K562 (cell line): Measurements from ENCODE around the gene MCU. TPM values are rescaled to one million over a fixed set of nuclear protein-coding genes. Genes with fewer than 3 reads are reported as not detected.
A peak's percentile ranks its signal among the peaks of the same experiment; 100 is the strongest.

Source experiments
- BRD9 ChIP-seq: fragments of 450-650 bp; IDR thresholded peaks from 2 replicates; pipeline ENCODE4 v1.6.1; 2018; ENCODE audit warnings: low read depth; ENCODE audit not compliant: partially characterized antibody
- CEBPB ChIP-seq: fragments of 450-650 bp; IDR thresholded peaks from 2 replicates; pipeline ENCODE4 v1.6.1; 2016; ENCODE audit warnings: missing genetic modification characterization, missing compliant biosample characterization
- ELF2 ChIP-seq: fragments of 250-450 bp; sonication (Bioruptor Pico); IDR thresholded peaks from 2 replicates; pipeline ENCODE4 v1.5.0; 2021; ENCODE audit warnings: mild to moderate bottlenecking
- ETV5 ChIP-seq: sonication (generic); formaldehyde crosslinking; IDR thresholded peaks from 2 replicates; pipeline ENCODE4 v1.4.0; 2020; ENCODE audit warnings: low read depth, mild to moderate bottlenecking, missing genetic modification reagents
- MBD1 ChIP-seq: fragments of 250-450 bp; sonication (Bioruptor Pico); IDR thresholded peaks from 2 replicates; pipeline ENCODE4 v1.8.0; 2022; ENCODE audit warnings: inconsistent platforms
- MCM5 ChIP-seq: fragments of 450-650 bp; IDR thresholded peaks from 2 replicates; pipeline ENCODE4 v1.6.1; 2016; ENCODE audit warnings: low read depth
- MTF1 ChIP-seq: fragments of 250-450 bp; sonication (Bioruptor Pico); IDR thresholded peaks from 2 replicates; pipeline ENCODE4 v1.9.0; 2021; ENCODE audit warnings: moderate library complexity, mild to moderate bottlenecking, inconsistent platforms, borderline replicate concordance
- PTRF ChIP-seq: fragments of 450-650 bp; IDR thresholded peaks from 2 replicates; pipeline ENCODE4 v1.6.1; 2016; ENCODE audit warnings: mild to moderate bottlenecking, missing genetic modification characterization, missing compliant biosample characterization
- RAD21 ChIP-seq, 2 experiments: fragments of 250-450 bp in 1 of 2; fragments of 450-650 bp in 1 of 2; sonication (Bioruptor Pico) in 1 of 2; formaldehyde crosslinking in 1 of 2; IDR thresholded peaks in 1 of 2; conservative IDR thresholded peaks in 1 of 2; 2 replicates each; pipeline versions ENCODE4 v1.4.0 to v1.8.0; 2020 to 2022; ENCODE audit warnings: mild to moderate bottlenecking in 2 of 2, moderate library complexity in 1 of 2
- RFX1 ChIP-seq: fragments of 450-650 bp; IDR thresholded peaks from 2 replicates; pipeline ENCODE4 v1.6.1; 2016; ENCODE audit warnings: mild to moderate bottlenecking, moderate library complexity
- SETDB1 ChIP-seq: IDR thresholded peaks from one replicate; pipeline ENCODE4 v1.6.1; 2012; ENCODE audit warnings: low read length, control low read depth, inconsistent platforms
- THRA ChIP-seq: fragments of 450-650 bp; IDR thresholded peaks from 2 replicates; pipeline ENCODE4 v1.6.1; 2017; ENCODE audit warnings: mild to moderate bottlenecking, moderate library complexity
- ZBTB11 ChIP-seq, 3 experiments: fragments of 200-800 bp in 1 of 3; fragments of 250-450 bp in 1 of 3; fragments of 450-650 bp in 1 of 3; sonication (Bioruptor Pico) in 1 of 3; sonication (Bioruptor generic) in 1 of 3; formaldehyde crosslinking in 1 of 3; IDR thresholded peaks; 2 replicates each; pipeline versions ENCODE4 v1.6.1 to v1.8.0; 2016 to 2022; ENCODE audit warnings: mild to moderate bottlenecking in 2 of 3, missing genetic modification characterization in 2 of 3, missing compliant biosample characterization in 1 of 3, moderate library complexity in 1 of 3
- ZBTB43 ChIP-seq: sonication (generic); formaldehyde crosslinking; IDR thresholded peaks from 2 replicates; pipeline ENCODE4 v1.8.0; 2023; ENCODE audit warnings: mild to moderate bottlenecking, missing genetic modification reagents
- ZBTB8A ChIP-seq: fragments of 450-650 bp; IDR thresholded peaks from 2 replicates; pipeline ENCODE4 v1.6.1; 2018; ENCODE audit warnings: mild to moderate bottlenecking, moderate library complexity; ENCODE audit not compliant: partially characterized antibody
- ZNF140 ChIP-seq: fragments of 250-450 bp; sonication (Bioruptor Pico); IDR thresholded peaks from 2 replicates; pipeline ENCODE4 v1.8.0; 2021; ENCODE audit warnings: moderate library complexity, mild to moderate bottlenecking, inconsistent platforms
- ZNF311 ChIP-seq: fragments of 250-450 bp; sonication (Bioruptor Pico); IDR thresholded peaks from 2 replicates; pipeline ENCODE4 v1.4.0; 2020; ENCODE audit warnings: mild to moderate bottlenecking, moderate library complexity
- polyA plus RNA-seq, 8 experiments: library from polyadenylated mRNA; depleted of rRNA in 4 of 8; stranded (reverse) in 5 of 8; unstranded in 3 of 8; fragments of >200 nt; fragmentation: Nextera tagmentation in 2 of 8; fragmentation: Illumina TruSeq in 1 of 8; extraction: Ambion mirVana in 2 of 8; extraction: Trizol in 1 of 8; gene quantifications; 2 replicates each; pipeline versions ENCODE4 v1.2.1 to v1.2.3, GENCODE V29; 2011 to 2014; ENCODE audit warnings: inconsistent platforms in 1 of 8, missing spikeins in 1 of 8
- total RNA-seq, 7 experiments: library from RNA; depleted of rRNA in 6 of 7; stranded (reverse); fragments of >200 nt in 6 of 7; fragmentation: Illumina TruSeq in 2 of 7; extraction: Trizol in 2 of 7; gene quantifications; 2 replicates each; pipeline versions ENCODE4 v1.2.1 to v1.2.3, GENCODE V29; 2011 to 2021; ENCODE audit warnings: low replicate concordance in 1 of 7
- TF ChIP-seq, protein P1 (sequence below): sonication (generic); formaldehyde crosslinking; IDR thresholded peaks from 2 replicates; pipeline ENCODE4 v1.8.0; 2022; ENCODE audit warnings: mild to moderate bottlenecking, missing genetic modification reagents

Gene MCU
- total and polyA plus RNA-seq, 9 of the 15 experiments (the other 6 are each of a cell fraction or from before 2014, with no cell fraction given): 8.2 to 88.8 (median 21.3) TPM

- TF ChIP-seq BRD9 (no peak), MTF1 (CRISPR knock-in tag) (no peak), RFX1 (no peak), MBD1 (CRISPR knock-in tag) (0 out of 2 replicates have a peak, but pooled peaks have one; percentile 22), CEBPB (tag) (peak; percentile 86), ZBTB43 (CRISPR knock-in tag) (no peak), ZBTB11 (CRISPR knock-in tag; IDR thresholded peaks at IDR 0.05) (0 out of 6 replicates have a peak, but pooled peaks of 1 of the 3 experiments have one; percentile 29), ELF2 (peak; percentile 43; the same call in 1 of the 2 replicates), PTRF (tag) (no peak), ZBTB8A (no peak), ETV5 (CRISPR knock-in tag) (no peak), ZNF311 (CRISPR knock-in tag) (no peak), RAD21 (CRISPR knock-in tag; conservative IDR thresholded peaks at IDR 0.05 in 1 of 2, IDR thresholded peaks at IDR 0.05 in 1 of 2) (0 out of 4 replicates have a peak, but pooled peaks of 1 of the 2 experiments have one; percentile 3), MCM5 (no peak), THRA (no peak), ZNF140 (CRISPR knock-in tag) (no peak), SETDB1 (no peak)
- TF ChIP-seq, protein P1, sequence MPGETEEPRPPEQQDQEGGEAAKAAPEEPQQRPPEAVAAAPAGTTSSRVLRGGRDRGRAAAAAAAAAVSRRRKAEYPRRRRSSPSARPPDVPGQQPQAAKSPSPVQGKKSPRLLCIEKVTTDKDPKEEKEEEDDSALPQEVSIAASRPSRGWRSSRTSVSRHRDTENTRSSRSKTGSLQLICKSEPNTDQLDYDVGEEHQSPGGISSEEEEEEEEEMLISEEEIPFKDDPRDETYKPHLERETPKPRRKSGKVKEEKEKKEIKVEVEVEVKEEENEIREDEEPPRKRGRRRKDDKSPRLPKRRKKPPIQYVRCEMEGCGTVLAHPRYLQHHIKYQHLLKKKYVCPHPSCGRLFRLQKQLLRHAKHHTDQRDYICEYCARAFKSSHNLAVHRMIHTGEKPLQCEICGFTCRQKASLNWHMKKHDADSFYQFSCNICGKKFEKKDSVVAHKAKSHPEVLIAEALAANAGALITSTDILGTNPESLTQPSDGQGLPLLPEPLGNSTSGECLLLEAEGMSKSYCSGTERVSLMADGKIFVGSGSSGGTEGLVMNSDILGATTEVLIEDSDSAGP (CRISPR knock-in tag): no peak
Observed at GRCh38 chr10:72690071-72690755, 1.7 kb upstream of the MCU start (continued).
